SK-N-SH (cell line): ENCODE results near the gene PAWR. TPM values are rescaled to one million over a fixed set of nuclear protein-coding genes. Genes with fewer than 3 reads are reported as not detected.

ENCODE experiments used
- CTCF ChIA-PET: fragments of 300-600, 350-600 bp; formaldehyde crosslinking; extraction: SDS; loops from one replicate; lab custom pipeline; 2021; lab: Yijun Ruan, JAX
- POLR2A ChIA-PET: fragments of 350-600 bp; sonication (Branson Sonifier 250); formaldehyde crosslinking; extraction: SDS; loops from one replicate; lab custom pipeline; 2020; ENCODE audit warnings: antibody characterized with exemption, inconsistent platforms; lab: Yijun Ruan, JAX
- DNase-seq: peaks from one replicate; pipeline ENCODE4 v3.0.0; 2012
- H2AFZ ChIP-seq: fragments of 200-600 bp; sonication (generic); 2 replicates; pipeline ENCODE4 v1.8.1; 2016; ENCODE audit warnings: antibody characterized with exemption, mild to moderate bottlenecking, low read depth
- H3F3A ChIP-seq: fragments of 200-600 bp; sonication (generic); replicated peaks from 2 replicates; pipeline ENCODE3; 2016; ENCODE audit warnings: antibody characterized with exemption, mild to moderate bottlenecking; ENCODE audit not compliant: insufficient read depth
- H3K27ac ChIP-seq, 2 experiments: fragments of 200-500 bp in 1 of 2; fragments of 200-600 bp in 1 of 2; sonication (Bioruptor generic) in 1 of 2; sonication (generic), shearing (Covaris generic) in 1 of 2; 2 replicates each; pipeline versions ENCODE4 v1.5.1 to v1.6.1; 2014 to 2016; ENCODE audit warnings: low read depth in 2 of 2, inconsistent platforms in 1 of 2, low read length in 1 of 2, mild to moderate bottlenecking in 1 of 2, mixed read lengths in 1 of 2
- H3K27me3 ChIP-seq: fragments of 200-600 bp; sonication (generic), shearing (Covaris generic); 2 replicates; pipeline ENCODE4 v1.6.1; 2016; ENCODE audit warnings: mixed run types; ENCODE audit not compliant: insufficient read depth
- H3K36me3 ChIP-seq, 2 experiments: fragments of 200-500 bp in 1 of 2; fragments of 200-600 bp in 1 of 2; sonication (Bioruptor generic) in 1 of 2; sonication (generic) in 1 of 2; replicated peaks in 1 of 2; 2 replicates each; pipeline versions ENCODE3 to v1.5.1; 2014 to 2016; ENCODE audit warnings: low read length in 1 of 2, mild to moderate bottlenecking in 1 of 2; ENCODE audit not compliant: insufficient read depth in 2 of 2, control insufficient read depth in 1 of 2
- H3K4me1 ChIP-seq, 2 experiments: fragments of 200-500 bp in 1 of 2; fragments of 200-600 bp in 1 of 2; sonication (Bioruptor generic) in 1 of 2; sonication (generic), shearing (Covaris generic) in 1 of 2; 2 replicates each; pipeline versions ENCODE4 v1.5.1 to v1.6.1; 2014 to 2016; ENCODE audit warnings: low read depth in 1 of 2, low read length in 1 of 2, mixed run types in 1 of 2; ENCODE audit not compliant: insufficient read depth in 2 of 2, control insufficient read depth in 1 of 2
- H3K4me2 ChIP-seq: fragments of 200-600 bp; sonication (generic), shearing (Covaris generic); 2 replicates; pipeline ENCODE4 v1.6.1; 2017; ENCODE audit warnings: mixed run types
- H3K4me3 ChIP-seq, 2 experiments: fragments of 200-500 bp in 1 of 2; fragments of 200-600 bp in 1 of 2; sonication (Bioruptor generic) in 1 of 2; sonication (generic), shearing (Covaris generic) in 1 of 2; 2 replicates each; pipeline versions ENCODE4 v1.5.1 to v1.8.1; 2014 to 2016; ENCODE audit warnings: low read depth in 2 of 2, inconsistent platforms in 1 of 2, low read length in 1 of 2, mild to moderate bottlenecking in 1 of 2, mixed read lengths in 1 of 2, moderate library complexity in 1 of 2
- H3K79me2 ChIP-seq: fragments of 200-600 bp; sonication (generic); 2 replicates; pipeline ENCODE4 v1.8.1; 2017; ENCODE audit warnings: mild to moderate bottlenecking; ENCODE audit not compliant: insufficient read depth
- H3K9ac ChIP-seq: fragments of 200-600 bp; sonication (generic); 2 replicates; pipeline ENCODE4 v1.6.1; 2017; ENCODE audit warnings: mixed run types
- H3K9me2 ChIP-seq: fragments of 200-600 bp; sonication (generic); 2 replicates; pipeline ENCODE4 v1.6.1; 2017; ENCODE audit warnings: mixed run types
- H3K9me3 ChIP-seq: fragments of 200-600 bp; sonication (generic); 2 replicates; pipeline ENCODE4 v1.6.1; 2017; ENCODE audit warnings: mixed run types, mild to moderate bottlenecking, moderate library complexity
- H4K20me1 ChIP-seq: fragments of 200-600 bp; sonication (generic); 2 replicates; pipeline ENCODE4 v1.6.1; 2017; ENCODE audit warnings: mild to moderate bottlenecking, mixed run types; ENCODE audit not compliant: insufficient read depth
- CHD2 ChIP-seq: fragments of 150-350 bp; IDR thresholded peaks from 2 replicates; pipeline ENCODE4 v1.6.1; 2018; ENCODE audit warnings: low read length; ENCODE audit not compliant: partially characterized antibody
- ELF1 ChIP-seq: IDR thresholded peaks from 2 replicates; pipeline ENCODE4 v1.4.0; 2012
- EP300 ChIP-seq, 2 experiments: IDR thresholded peaks; 2 replicates each; pipeline versions ENCODE4 v1.4.0 to v1.6.1; 2012; ENCODE audit warnings: borderline replicate concordance in 1 of 2, low read depth in 1 of 2, low read length in 1 of 2
- FOSL2 ChIP-seq: IDR thresholded peaks from 2 replicates; pipeline ENCODE4 v1.4.0; 2012; ENCODE audit warnings: low read depth, mild to moderate bottlenecking, moderate library complexity, borderline replicate concordance
- FOXJ3 ChIP-seq: sonication (generic); formaldehyde crosslinking; IDR thresholded peaks from 2 replicates; pipeline ENCODE4 v1.5.1; 2020; ENCODE audit warnings: mild to moderate bottlenecking, missing genetic modification reagents
- FOXM1 ChIP-seq: IDR thresholded peaks from 2 replicates; pipeline ENCODE4 v1.4.0; 2012; ENCODE audit warnings: low read depth, mild to moderate bottlenecking
- GATA2 ChIP-seq: sonication (generic); formaldehyde crosslinking; IDR thresholded peaks from 2 replicates; pipeline ENCODE4 v1.5.0; 2020; ENCODE audit warnings: mild to moderate bottlenecking, missing genetic modification reagents
- IRF3 ChIP-seq: fragments of 150-350 bp; IDR thresholded peaks from 2 replicates; pipeline ENCODE4 v1.6.1; 2016; ENCODE audit warnings: mild to moderate bottlenecking, low read depth, low read length
- JUND ChIP-seq: IDR thresholded peaks from 2 replicates; pipeline ENCODE4 v1.4.0; 2012
- MEF2A ChIP-seq: IDR thresholded peaks from 2 replicates; pipeline ENCODE4 v1.4.0; 2012; ENCODE audit warnings: low read depth, borderline replicate concordance
- MXI1 ChIP-seq: IDR thresholded peaks from 2 replicates; pipeline ENCODE4 v1.6.1; 2012; ENCODE audit warnings: mild to moderate bottlenecking, low read depth, low read length, improper control_type of control experiment
- NRF1 ChIP-seq: IDR thresholded peaks from 2 replicates; pipeline ENCODE4 v1.6.1; 2012; ENCODE audit warnings: low read depth, mild to moderate bottlenecking, low read length
- PBX3 ChIP-seq: IDR thresholded peaks from 2 replicates; pipeline ENCODE4; 2012
- POLR2AphosphoS5 ChIP-seq: IDR thresholded peaks from 2 replicates; pipeline ENCODE4 v1.6.1; 2012; ENCODE audit warnings: low read depth, low read length
- RCOR1 ChIP-seq: fragments of 150-350 bp; IDR thresholded peaks from 2 replicates; pipeline ENCODE4 v1.6.1; 2017; ENCODE audit warnings: antibody characterized with exemption, low read length
- RXRA ChIP-seq: IDR thresholded peaks from 2 replicates; pipeline ENCODE4 v1.4.0; 2012; ENCODE audit warnings: low read depth, mild to moderate bottlenecking, borderline replicate concordance
- SIN3A ChIP-seq: IDR thresholded peaks from 2 replicates; pipeline ENCODE4 v1.6.1; 2012; ENCODE audit warnings: low read depth, mild to moderate bottlenecking, low read length, moderate library complexity, borderline replicate concordance
- TAF1 ChIP-seq: IDR thresholded peaks from 2 replicates; pipeline ENCODE4 v1.6.1; 2012; ENCODE audit warnings: low read depth, mild to moderate bottlenecking, low read length, moderate library complexity, borderline replicate concordance
- TEAD4 ChIP-seq: IDR thresholded peaks from 2 replicates; pipeline ENCODE4 v1.4.0; 2012; ENCODE audit warnings: mild to moderate bottlenecking, borderline replicate concordance; ENCODE audit not compliant: insufficient read depth
- YY1 ChIP-seq: IDR thresholded peaks from 2 replicates; pipeline ENCODE4 v1.4.0; 2012; ENCODE audit warnings: low read depth, mild to moderate bottlenecking
- ZBTB33 ChIP-seq: IDR thresholded peaks from 2 replicates; pipeline ENCODE4 v1.4.0; 2012; ENCODE audit warnings: low read depth, borderline replicate concordance
- WGBS: methylation state at CpG from one replicate; pipeline ENCODE4 v1.1.6; 2017; ENCODE audit warnings: low lambda C conversion rate; 5-methylcytosine and 5-hydroxymethylcytosine counted together
- polyA plus RNA-seq, 3 experiments: library from polyadenylated mRNA; depleted of rRNA; stranded (reverse); fragments of >200 nt; gene quantifications; 2 replicates each; pipeline ENCODE4 v1.2.3, GENCODE V29; 2012
- TF ChIP-seq, protein P1 (sequence below): IDR thresholded peaks from 2 replicates; pipeline ENCODE4 v1.4.0; 2012; ENCODE audit warnings: low read depth

The PAWR gene
- polyA plus RNA-seq, 1 of the 3 experiments (the other 2 are of a cell fraction), result 1.8 TPM

DNA sequence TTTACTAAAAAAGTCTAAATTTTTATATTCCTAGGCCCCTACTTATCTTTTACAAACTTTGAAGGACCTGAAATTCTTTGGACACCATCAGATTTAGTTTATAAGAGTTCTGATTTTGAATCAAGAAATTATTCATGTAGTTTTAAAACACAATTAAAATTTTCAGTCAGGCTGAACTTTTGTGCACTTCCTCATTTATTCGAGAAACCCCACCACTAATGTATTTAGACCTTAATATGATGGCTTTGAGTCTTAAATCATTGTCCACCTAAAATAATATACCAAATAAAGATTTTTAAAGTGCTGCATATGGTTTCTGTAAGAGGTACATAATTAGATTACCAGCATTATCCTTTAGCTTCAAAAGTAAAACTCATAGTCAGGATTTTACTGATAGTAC, 103.4 kb downstream of the PAWR start:
- H3K79me2 ChIP-seq, result no peaks in the 10 kb centered on the region
- no peak overlapping the region for H3K4me3 ChIP-seq
- no peaks in the 10 kb centered on the region for H3K9me2 ChIP-seq
- POLR2A ChIA-PET, result no interaction called here
- no peak overlapping the region for H3K27ac ChIP-seq
- H3K4me2 ChIP-seq, result no peak overlapping the region
- H3K9me3 ChIP-seq, result no peaks in the 10 kb centered on the region
- H3K27me3 ChIP-seq, result no peaks in the 10 kb centered on the region
- WGBS, result 6% methylated on average over 1 of the region's 1 CpG
- H2AFZ ChIP-seq, result no peak overlapping the region
- no peak for DNase-seq
- CTCF ChIA-PET, result no interaction called here
- TF ChIP-seq ELF1 (no peak), SIN3A (no peak), EP300 (IDR thresholded peaks at IDR 0.05; ENCODE audit: borderline replicate concordance in 1 of 2, low read depth in 1 of 2, low read length in 1 of 2) (no peak), ZBTB33 (no peak), CHD2 (no peak), GATA2 (CRISPR knock-in tag) (no peak), FOSL2 (no peak), RCOR1 (no peak), RXRA (no peak), FOXM1 (no peak), YY1 (no peak)
- TF ChIP-seq, protein P1, sequence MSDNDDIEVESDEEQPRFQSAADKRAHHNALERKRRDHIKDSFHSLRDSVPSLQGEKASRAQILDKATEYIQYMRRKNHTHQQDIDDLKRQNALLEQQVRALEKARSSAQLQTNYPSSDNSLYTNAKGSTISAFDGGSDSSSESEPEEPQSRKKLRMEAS, result no peak
- peaks cover 0 to 6% of the 10 kb centered on the region in 2 experiments for H3K36me3 ChIP-seq
- no peaks in the 10 kb centered on the region for H3F3A ChIP-seq
- H4K20me1 ChIP-seq, result no peaks in the 10 kb centered on the region
- no peak overlapping the region for H3K9ac ChIP-seq
- no peaks in the 10 kb centered on the region for H3K4me1 ChIP-seq

DNA sequence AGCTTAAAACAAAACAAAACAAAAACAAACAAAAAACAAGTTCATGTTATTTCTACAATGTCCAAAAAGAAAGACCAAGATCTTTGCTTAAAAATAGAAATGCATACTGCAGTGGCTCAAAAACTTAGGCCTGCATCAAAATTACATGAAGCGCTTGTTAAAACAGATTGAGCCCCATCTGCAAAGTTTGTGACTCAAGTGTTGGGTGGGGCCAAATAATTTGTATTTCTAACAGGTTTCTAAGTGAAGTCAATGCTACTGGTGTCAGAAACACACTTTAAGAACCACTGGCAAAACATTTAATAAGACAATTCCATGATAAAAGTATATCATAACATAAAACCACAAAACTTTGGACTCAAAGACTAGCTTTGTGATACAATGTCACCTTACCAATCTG, 105.6 kb downstream of the PAWR start:
- WGBS, result 88% methylated on average over 1 of the region's 1 CpG
- no peak for DNase-seq
- CTCF ChIA-PET, result no interaction called here
- TF ChIP-seq POLR2AphosphoS5, result no peak
- no peak for TF ChIP-seq ZBTB33
- TF ChIP-seq MXI1, result no peak
- no peak for TF ChIP-seq IRF3
- TF ChIP-seq, protein P1, result no peak
- TF ChIP-seq TAF1, result no peak
- TF ChIP-seq TEAD4, result no peak
- no peak for TF ChIP-seq RXRA
- TF ChIP-seq PBX3, result no peak
- TF ChIP-seq NRF1, result no peak
- no peak for TF ChIP-seq JUND
- TF ChIP-seq FOXM1, result no peak
- no peak for TF ChIP-seq GATA2 (CRISPR knock-in tag)
- no peak for TF ChIP-seq MEF2A
- TF ChIP-seq FOXJ3 (CRISPR knock-in tag), result no peak

More for the DNA sequence above, 105.6 kb downstream of the PAWR start:
- H2AFZ ChIP-seq, result no peak overlapping the region
- H3K79me2 ChIP-seq, result no peaks in the 10 kb centered on the region
- no peaks in the 10 kb centered on the region for H4K20me1 ChIP-seq
- H3K9me3 ChIP-seq, result no peaks in the 10 kb centered on the region
- H3K9ac ChIP-seq, result no peak overlapping the region
- H3K27me3 ChIP-seq, result no peaks in the 10 kb centered on the region
- no peak overlapping the region for H3K4me3 ChIP-seq
- H3K27ac ChIP-seq, result no peak overlapping the region
- peaks cover 0 to 6% of the 10 kb centered on the region in 2 experiments for H3K36me3 ChIP-seq
- H3F3A ChIP-seq, result no peaks in the 10 kb centered on the region
- no peaks in the 10 kb centered on the region for H3K9me2 ChIP-seq
- H3K4me2 ChIP-seq, result no peak overlapping the region
- no peaks in the 10 kb centered on the region for H3K4me1 ChIP-seq
- POLR2A ChIA-PET, result no interaction called here
